Esophagus muscularis mucosa (tissue), 3 donors: ENCODE results near the gene FREM1.

Experiments
- POLR2A ChIP-seq: fragments of 450-650 bp; IDR thresholded peaks from one replicate; pipeline ENCODE4 v1.6.1; 2017; ENCODE audit warnings: antibody characterized with exemption, moderate library complexity, mild to moderate bottlenecking, low read depth
- POLR2AphosphoS5 ChIP-seq, 2 donors: sonication (generic); formaldehyde crosslinking; IDR thresholded peaks; one replicate each; pipeline ENCODE4 v1.6.1; 2017; ENCODE audit warnings: antibody characterized with exemption in 2 of 2
- TF ChIP-seq, protein P1 (sequence below), 3 experiments: fragments of 200-600 bp in 2 of 3; fragments of 450-650 bp in 1 of 3; sonication (generic) in 2 of 3; IDR thresholded peaks; one replicate each; pipeline ENCODE4 v1.5.1; 2017 to 2019; ENCODE audit warnings: antibody characterized with exemption in 3 of 3, mild to moderate bottlenecking in 2 of 3, moderate library complexity in 1 of 3

DNA sequence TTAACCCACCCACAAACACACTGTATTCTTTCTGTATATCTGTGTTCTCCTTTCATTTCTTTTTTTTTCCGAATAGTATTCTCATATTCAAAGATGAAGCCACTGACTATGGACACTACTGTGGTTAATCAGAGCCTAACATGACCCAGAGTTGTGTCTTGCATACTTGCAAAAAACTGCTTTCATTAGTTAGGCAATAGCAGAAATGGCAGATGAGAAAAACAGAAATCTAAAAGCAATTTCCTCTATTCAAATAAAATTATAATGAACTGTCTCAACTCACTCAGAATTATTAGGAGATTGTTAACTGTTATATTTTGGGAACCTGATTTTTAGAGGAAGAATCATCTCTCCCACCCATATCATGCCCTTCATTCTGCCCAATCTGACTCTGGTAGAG is 45.9 kb downstream of the FREM1 start:
- TF ChIP-seq, protein P1, sequence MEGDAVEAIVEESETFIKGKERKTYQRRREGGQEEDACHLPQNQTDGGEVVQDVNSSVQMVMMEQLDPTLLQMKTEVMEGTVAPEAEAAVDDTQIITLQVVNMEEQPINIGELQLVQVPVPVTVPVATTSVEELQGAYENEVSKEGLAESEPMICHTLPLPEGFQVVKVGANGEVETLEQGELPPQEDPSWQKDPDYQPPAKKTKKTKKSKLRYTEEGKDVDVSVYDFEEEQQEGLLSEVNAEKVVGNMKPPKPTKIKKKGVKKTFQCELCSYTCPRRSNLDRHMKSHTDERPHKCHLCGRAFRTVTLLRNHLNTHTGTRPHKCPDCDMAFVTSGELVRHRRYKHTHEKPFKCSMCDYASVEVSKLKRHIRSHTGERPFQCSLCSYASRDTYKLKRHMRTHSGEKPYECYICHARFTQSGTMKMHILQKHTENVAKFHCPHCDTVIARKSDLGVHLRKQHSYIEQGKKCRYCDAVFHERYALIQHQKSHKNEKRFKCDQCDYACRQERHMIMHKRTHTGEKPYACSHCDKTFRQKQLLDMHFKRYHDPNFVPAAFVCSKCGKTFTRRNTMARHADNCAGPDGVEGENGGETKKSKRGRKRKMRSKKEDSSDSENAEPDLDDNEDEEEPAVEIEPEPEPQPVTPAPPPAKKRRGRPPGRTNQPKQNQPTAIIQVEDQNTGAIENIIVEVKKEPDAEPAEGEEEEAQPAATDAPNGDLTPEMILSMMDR (IDR thresholded peaks at IDR 0.05): no peak
- TF ChIP-seq POLR2A (no peak), POLR2AphosphoS5 (IDR thresholded peaks at IDR 0.05) (no peak)
